GM20000 (cell line): ENCODE measurements around the gene SH3D19.

ENCODE experiments used
- DNase-seq: peaks from one replicate; pipeline ENCODE4 v3.0.0; 2012; ENCODE audit warnings: low spot score
- TF ChIP-seq, protein P1 (sequence below): IDR thresholded peaks from 2 replicates; pipeline ENCODE4 v1.5.1; 2012; ENCODE audit warnings: mild to moderate bottlenecking, control low read depth; ENCODE audit errors: extremely low read depth, missing control alignments

SH3D19 gene

DNA sequence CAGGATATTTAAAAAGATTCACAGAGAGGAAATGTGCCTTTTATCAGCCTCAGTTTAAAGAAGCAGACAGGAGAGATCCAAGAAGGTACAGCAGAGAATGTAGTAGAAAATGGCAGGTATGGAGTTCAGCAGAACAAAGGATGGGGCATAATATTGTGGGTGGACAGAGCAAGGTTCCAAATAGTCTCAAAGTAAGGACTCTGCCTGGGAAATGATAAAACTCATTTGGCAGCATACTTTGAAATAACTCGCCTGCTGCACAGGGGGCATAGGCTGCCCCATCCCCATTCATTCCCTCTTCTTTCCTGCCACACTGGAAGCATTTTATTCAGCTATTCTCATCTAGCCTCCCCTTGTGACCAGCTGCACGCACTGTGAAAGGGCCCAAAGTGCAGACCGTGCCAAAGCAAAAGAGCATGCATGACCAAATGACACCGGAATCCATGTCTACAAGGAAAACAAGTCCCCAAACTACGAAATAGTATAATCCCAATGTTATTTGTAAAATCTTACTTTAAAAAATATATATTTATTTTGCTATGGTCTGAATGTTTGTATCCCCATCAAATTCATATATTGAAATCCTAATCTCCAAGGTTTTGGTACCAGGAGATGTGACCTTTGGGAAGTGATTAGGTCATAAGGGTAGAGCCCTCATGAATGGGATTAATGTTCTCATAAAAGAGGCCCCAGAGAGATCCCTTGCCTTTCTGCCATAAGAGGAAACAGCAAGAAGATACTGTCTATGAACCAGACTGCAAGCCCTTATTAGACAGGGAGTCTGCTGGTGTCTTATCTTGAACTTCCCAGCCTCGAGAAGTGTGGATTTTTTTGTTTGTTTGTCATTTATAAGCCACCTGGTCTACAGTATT lies 125.8 kb downstream of the SH3D19 start:
- DNase-seq: no peak
- TF ChIP-seq, protein P1, sequence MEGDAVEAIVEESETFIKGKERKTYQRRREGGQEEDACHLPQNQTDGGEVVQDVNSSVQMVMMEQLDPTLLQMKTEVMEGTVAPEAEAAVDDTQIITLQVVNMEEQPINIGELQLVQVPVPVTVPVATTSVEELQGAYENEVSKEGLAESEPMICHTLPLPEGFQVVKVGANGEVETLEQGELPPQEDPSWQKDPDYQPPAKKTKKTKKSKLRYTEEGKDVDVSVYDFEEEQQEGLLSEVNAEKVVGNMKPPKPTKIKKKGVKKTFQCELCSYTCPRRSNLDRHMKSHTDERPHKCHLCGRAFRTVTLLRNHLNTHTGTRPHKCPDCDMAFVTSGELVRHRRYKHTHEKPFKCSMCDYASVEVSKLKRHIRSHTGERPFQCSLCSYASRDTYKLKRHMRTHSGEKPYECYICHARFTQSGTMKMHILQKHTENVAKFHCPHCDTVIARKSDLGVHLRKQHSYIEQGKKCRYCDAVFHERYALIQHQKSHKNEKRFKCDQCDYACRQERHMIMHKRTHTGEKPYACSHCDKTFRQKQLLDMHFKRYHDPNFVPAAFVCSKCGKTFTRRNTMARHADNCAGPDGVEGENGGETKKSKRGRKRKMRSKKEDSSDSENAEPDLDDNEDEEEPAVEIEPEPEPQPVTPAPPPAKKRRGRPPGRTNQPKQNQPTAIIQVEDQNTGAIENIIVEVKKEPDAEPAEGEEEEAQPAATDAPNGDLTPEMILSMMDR: no peak

DNA sequence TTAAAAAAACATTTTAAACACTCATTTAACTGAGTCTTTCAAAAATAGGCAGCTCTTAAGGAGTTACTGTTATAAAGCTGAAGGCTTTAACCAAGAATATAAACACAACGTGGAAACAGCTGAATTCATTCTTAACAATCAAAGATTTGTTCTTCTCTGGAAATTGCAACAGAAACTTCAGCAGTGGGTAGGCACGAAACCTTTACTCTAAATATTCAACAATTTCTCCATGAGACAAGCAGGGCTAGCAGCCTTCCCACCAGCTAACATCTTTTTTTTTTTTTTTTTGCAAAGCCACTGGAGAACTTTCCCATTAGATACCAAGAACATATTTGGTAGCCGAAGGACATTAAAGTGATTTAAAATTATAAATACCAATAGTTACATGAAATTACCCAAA lies 126.7 kb downstream of the SH3D19 start:
- TF ChIP-seq, protein P1: no peak
- DNase-seq: no peak

DNA sequence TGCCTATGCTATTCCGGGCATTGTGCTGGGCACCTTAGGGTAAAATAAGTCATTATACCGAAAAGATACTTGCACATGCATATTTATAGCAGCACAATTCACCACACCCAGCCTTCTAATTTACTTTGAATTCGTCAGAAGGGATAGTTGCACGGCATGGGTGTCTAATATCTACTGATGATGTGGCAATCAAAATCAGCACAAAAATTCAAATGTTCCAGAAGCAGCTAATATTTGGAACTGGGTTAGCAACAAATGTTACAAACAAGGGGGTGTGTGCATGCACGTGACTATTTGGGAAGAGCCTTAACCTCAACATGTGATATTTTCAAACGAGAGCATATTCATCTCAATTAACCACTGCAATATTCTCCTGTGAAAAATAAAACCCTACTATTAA lies 128.2 kb downstream of the SH3D19 start:
- no peak for DNase-seq
- TF ChIP-seq, protein P1: no peak

DNA sequence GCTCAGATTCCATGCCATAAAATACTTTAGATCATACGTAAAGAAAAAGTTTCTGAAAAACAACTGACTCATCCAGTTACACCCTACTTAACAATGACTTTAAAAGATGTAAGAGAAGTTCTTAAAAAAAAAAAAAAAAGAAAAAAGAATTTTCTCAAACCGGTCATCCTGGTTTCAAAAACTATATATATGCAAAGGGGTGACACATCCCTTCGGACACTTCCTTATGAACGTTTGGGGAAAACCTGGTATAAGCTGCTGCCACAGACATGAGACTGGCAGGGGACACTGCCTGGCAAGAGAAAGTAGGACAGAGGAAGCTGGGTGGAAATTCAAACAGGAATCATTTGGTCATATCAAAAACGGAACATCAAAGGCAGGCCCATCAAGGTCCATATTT lies 129.6 kb downstream of the SH3D19 start:
- TF ChIP-seq, protein P1: no peak
- no peak for DNase-seq

DNA sequence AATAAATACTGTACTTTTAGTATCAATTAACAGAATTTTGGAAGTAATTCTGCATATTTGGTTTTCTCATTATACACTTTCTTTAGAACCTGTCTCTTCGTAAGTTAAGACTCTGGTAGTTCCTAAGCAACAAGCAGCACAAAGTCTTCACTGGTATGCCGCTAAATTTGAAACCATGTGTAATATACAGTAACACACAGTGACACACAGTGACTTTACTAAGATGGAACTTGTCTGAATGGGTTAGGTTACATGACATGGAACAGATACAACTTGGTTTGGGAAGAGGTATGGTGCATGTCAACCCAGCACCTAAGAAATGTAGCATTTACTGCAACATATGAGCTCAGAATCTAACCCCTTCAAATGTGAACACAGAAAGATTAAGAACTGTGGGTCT lies 132.0 kb downstream of the SH3D19 start:
- no peak for DNase-seq
- TF ChIP-seq, protein P1: no peak

DNA sequence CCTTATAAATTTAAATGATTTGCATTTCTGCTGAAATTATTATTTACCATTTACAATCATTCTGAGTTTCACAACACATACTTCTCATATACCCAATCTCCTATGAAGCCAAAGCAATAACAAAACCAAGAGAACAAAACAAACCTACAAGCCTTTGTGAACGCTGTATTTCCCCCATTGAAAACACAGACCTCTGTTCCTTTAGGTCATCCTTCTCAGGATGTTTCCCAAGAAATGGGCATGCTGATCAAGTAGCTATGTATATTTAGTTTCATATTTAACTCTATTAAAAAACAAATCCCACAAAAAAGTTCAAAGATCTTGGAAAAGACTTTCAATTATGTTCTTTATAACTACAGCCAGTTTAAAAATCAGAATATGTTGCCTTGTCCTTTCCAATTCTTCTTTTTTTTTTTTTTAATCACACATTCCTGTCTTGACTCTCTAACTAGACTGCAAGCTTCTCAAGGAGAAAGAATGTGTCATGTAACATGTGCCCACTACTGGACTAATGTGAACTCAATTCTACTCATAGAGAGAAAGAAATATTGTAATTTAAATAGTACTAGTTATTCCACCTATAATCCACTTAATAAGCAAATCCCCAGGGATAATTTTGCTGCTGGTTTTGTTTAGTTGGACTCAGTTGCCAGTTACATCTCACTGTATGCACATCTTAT lies 132.7 kb downstream of the SH3D19 start:
- TF ChIP-seq, protein P1: no peak

More for the DNA sequence above, 132.7 kb downstream of the SH3D19 start:
- no peak for DNase-seq
